Spleen (tissue), 11 donors: Measurements from ENCODE around the gene ACLY. TPM values are rescaled to one million over a fixed set of nuclear protein-coding genes. Genes with fewer than 3 reads are reported as not detected.

Experiments
- DNase-seq: peaks from one replicate; pipeline ENCODE4 v3.0.0-alpha.2; 2020
- H3K27ac ChIP-seq, 8 donors: fragments of 200-600 bp; sonication (generic) in 7 of 8; 1 replicate in 4 of 8; 2 replicates in 4 of 8; pipeline versions ENCODE4 v1.5.0 to v1.8.0; 2016 to 2021; ENCODE audit warnings: inconsistent platforms in 4 of 8, mild to moderate bottlenecking in 4 of 8, moderate library complexity in 1 of 8
- H3K27me3 ChIP-seq, 7 donors: fragments of 200-600 bp; sonication (generic) in 6 of 7; replicated peaks in 1 of 7; 1 replicate in 4 of 7; 2 replicates in 3 of 7; pipeline versions ENCODE4 v1.5.0 to v1.8.0; 2016 to 2021; ENCODE audit warnings: inconsistent platforms in 3 of 7, mild to moderate bottlenecking in 1 of 7
- H3K36me3 ChIP-seq, 6 donors: fragments of 200-600 bp; sonication (generic) in 5 of 6; 1 replicate in 4 of 6; 2 replicates in 2 of 6; pipeline versions ENCODE4 v1.5.0 to v1.8.0; 2016 to 2021; ENCODE audit warnings: inconsistent platforms in 2 of 6
- H3K4me1 ChIP-seq, 6 donors: fragments of 200-600 bp; sonication (generic) in 5 of 6; 1 replicate in 3 of 6; 2 replicates in 3 of 6; pipeline versions ENCODE4 v1.5.0 to v1.8.0; 2016 to 2021; ENCODE audit warnings: inconsistent platforms in 3 of 6
- H3K4me3 ChIP-seq, 8 donors: fragments of 200-600 bp; sonication (generic) in 7 of 8; 1 replicate in 4 of 8; 2 replicates in 4 of 8; pipeline versions ENCODE4 v1.5.0 to v1.8.0; 2016 to 2021; ENCODE audit warnings: inconsistent platforms in 4 of 8, mild to moderate bottlenecking in 4 of 8, moderate library complexity in 2 of 8
- H3K9me3 ChIP-seq, 8 donors: fragments of 200-600 bp; sonication (generic) in 7 of 8; 1 replicate in 4 of 8; 2 replicates in 4 of 8; pipeline versions ENCODE4 v1.5.0 to v1.8.0; 2016 to 2021; ENCODE audit warnings: inconsistent platforms in 4 of 8
- CTCF ChIP-seq, 11 experiments: fragments of 200-600 bp in 7 of 11; fragments of 450-650 bp in 4 of 11; sonication (generic) in 4 of 11; IDR thresholded peaks in 8 of 11; conservative IDR thresholded peaks in 3 of 11; 1 replicate in 7 of 11; 2 replicates in 4 of 11; pipeline versions ENCODE4 v1.4.0 to v1.8.0; 2016 to 2021; ENCODE audit warnings: antibody characterized with exemption in 11 of 11, inconsistent platforms in 4 of 11, mild to moderate bottlenecking in 1 of 11
- POLR2A ChIP-seq, 3 donors: fragments of 450-650 bp; IDR thresholded peaks; one replicate each; pipeline ENCODE4 v1.5.1; 2017; ENCODE audit warnings: antibody characterized with exemption in 3 of 3, mild to moderate bottlenecking in 1 of 3
- POLR2AphosphoS5 ChIP-seq, 3 donors: sonication (generic); formaldehyde crosslinking; IDR thresholded peaks; one replicate each; pipeline ENCODE4 v1.5.1; 2017; ENCODE audit warnings: antibody characterized with exemption in 3 of 3
- WGBS, 5 donors: extraction: QIAGEN DNeasy Blood & Tissue Kit in 3 of 5; methylation state at CpG; one replicate each; pipeline versions ENCODE4 v1.1.5 to v1.1.7; 2013 to 2018; 5-methylcytosine and 5-hydroxymethylcytosine counted together
- intact Hi-C: fragments of 100-400 bp; cut with DNase I; formaldehyde crosslinking; loops from one replicate; pipeline ENCODE4 v1.15.0; 2023; ENCODE audit warnings: low total_unique reads
- polyA plus RNA-seq, 3 donors: library from polyadenylated mRNA; stranded (reverse); fragments of 200-250 nt; gene quantifications; one replicate each; pipeline ENCODE4 v1.2.1, GENCODE V29; 2013
- total RNA-seq, 7 donors: library from RNA; depleted of rRNA in 3 of 7; stranded (reverse); fragments of >200 nt in 3 of 7; fragmentation: NEBNext Ultra II Directional in 4 of 7; extraction: Animal tissue kit (Norgen Biotek cat#: 25700) in 4 of 7; gene quantifications; one replicate each; pipeline versions ENCODE4 v1.1.0 to v1.2.1, GENCODE V29; 2016 to 2021
- donor health status: healthy with polysubstance abuse.
- donor health status: DM: no; HTN: no; CAD: no; lungs with moderate emphysema.
- donor health status: DM: no; HTN: no; CAD: no.
- donor health status: Bipolar disorder and iron deficiency.
- donor health status: healthy.
- donor health status: DM: no; HTN: no; CAD: no.
- donor health status: DM: yes; HTN: yes; CAD: no.

Gene ACLY
- total and polyA plus RNA-seq, 10 donors = 17.7 to 112 (median 80.2) TPM

- Histone ChIP-seq H3K4me3 (no peak overlapping the region), H3K27me3 (no peaks in the 10 kb centered on the region), H3K4me1 (peaks cover 8 to 43% (median 30%) of the 10 kb centered on the region in 6 donors), H3K27ac (no peak overlapping the region), H3K9me3 (no peaks in the 10 kb centered on the region), H3K36me3 (no peaks in the 10 kb centered on the region)
- 65 to 84% (median 69%) methylated on average over 5 of the region's 5 CpGs for WGBS, 5 donors
- no peak for TF ChIP-seq CTCF (IDR thresholded peaks at IDR 0.05 in 8 of 11, conservative IDR thresholded peaks at IDR 0.05 in 3 of 11)
- TF ChIP-seq POLR2A (IDR thresholded peaks at IDR 0.05) = no peak
- no peak for TF ChIP-seq POLR2AphosphoS5 (IDR thresholded peaks at IDR 0.05)
- intact Hi-C loops = loop anchor here (5.0 to 10.0 kb wide), 2 partner anchors 53 to 155 kb away; partner anchors contain the start of gene DNAJC7
- no peak for DNase-seq
These were observed 43.4 kb upstream of the ACLY start for GRCh38 chr17:41962111-41962510.

GRCh38 chr17:41959336-41960095, 40.8 kb upstream of the ACLY start:
- no peaks in the 10 kb centered on the region for H3K9me3 ChIP-seq
- intact Hi-C loops = loop anchor here (5.0 to 10.0 kb wide), 2 partner anchors 55 to 158 kb away; partner anchors contain the start of gene DNAJC7
- no peak overlapping the region for H3K27ac ChIP-seq
- WGBS, 5 donors = 61 to 71% (median 65%) methylated on average over 15 to 17 of the region's 17 CpGs
- H3K27me3 ChIP-seq = no peaks in the 10 kb centered on the region
- no peak overlapping the region for H3K4me3 ChIP-seq
- DNase-seq = no peak
- TF ChIP-seq CTCF (IDR thresholded peaks at IDR 0.05 in 8 of 11, conservative IDR thresholded peaks at IDR 0.05 in 3 of 11) (peak in 7 of 11 experiments; percentile 20 to 53 (median 32)), POLR2A (IDR thresholded peaks at IDR 0.05) (no peak), POLR2AphosphoS5 (IDR thresholded peaks at IDR 0.05) (peak in 2 of 3 donors; percentile 13 to 18)
- H3K4me1 ChIP-seq = peaks cover 0 to 32% (median 16%) of the 10 kb centered on the region in 6 donors
- no peaks in the 10 kb centered on the region for H3K36me3 ChIP-seq

GRCh38 chr17:41959030-41959335, 40.2 kb upstream of the ACLY start:
- 47 to 84% (median 71%) methylated on average over 2 of the region's 2 CpGs for WGBS, 5 donors
- H3K9me3 ChIP-seq = no peaks in the 10 kb centered on the region
- intact Hi-C loops = no loop called here
- no peak overlapping the region for H3K27ac ChIP-seq
- peaks cover 0 to 32% (median 16%) of the 10 kb centered on the region in 6 donors for H3K4me1 ChIP-seq
- no peaks in the 10 kb centered on the region for H3K27me3 ChIP-seq
- no peak overlapping the region for H3K4me3 ChIP-seq
- no peak for DNase-seq
- TF ChIP-seq CTCF (IDR thresholded peaks at IDR 0.05 in 8 of 11, conservative IDR thresholded peaks at IDR 0.05 in 3 of 11) = no peak
- TF ChIP-seq POLR2AphosphoS5 (IDR thresholded peaks at IDR 0.05) = no peak
- no peak for TF ChIP-seq POLR2A (IDR thresholded peaks at IDR 0.05)
- H3K36me3 ChIP-seq = no peaks in the 10 kb centered on the region

DNA sequence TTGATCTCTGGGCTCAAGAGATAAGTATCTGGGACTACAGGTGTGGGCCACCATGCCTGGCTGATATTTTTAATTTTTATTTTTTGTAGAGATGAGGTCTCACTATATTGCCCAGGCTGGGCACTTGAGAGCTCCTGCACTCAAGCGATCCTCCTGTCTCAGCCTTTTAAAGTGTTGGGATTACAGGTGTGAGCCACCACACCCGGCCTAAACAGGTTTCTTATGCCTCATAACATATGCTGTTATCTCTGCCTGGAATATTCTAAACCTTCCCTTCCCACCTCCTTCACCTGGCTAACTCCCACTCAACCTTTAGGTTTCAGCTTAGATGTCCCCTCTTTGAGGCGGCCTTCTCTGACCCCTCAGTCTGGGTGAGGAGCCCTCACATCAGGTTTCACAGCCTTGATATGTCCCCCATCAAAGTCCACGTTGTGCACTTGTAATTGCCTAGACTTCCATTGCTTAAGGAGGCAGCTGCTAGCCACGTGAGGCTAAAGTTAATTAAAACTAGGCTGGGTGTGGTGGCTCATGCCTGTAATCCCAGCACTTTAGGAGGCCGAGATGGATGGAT, 39.2 kb upstream of the ACLY start:
- intact Hi-C loops = no loop called here
- DNase-seq = no peak
- WGBS, 5 donors = 85 to 88% (median 86%) methylated on average over 6 of the region's 6 CpGs

More for the DNA sequence above, 39.2 kb upstream of the ACLY start:
- H3K27ac ChIP-seq = no peak overlapping the region
- no peak overlapping the region for H3K4me3 ChIP-seq
- peaks cover 0 to 28% (median 12%) of the 10 kb centered on the region in 6 donors for H3K4me1 ChIP-seq
- H3K9me3 ChIP-seq = no peaks in the 10 kb centered on the region
- H3K36me3 ChIP-seq = no peaks in the 10 kb centered on the region
- TF ChIP-seq CTCF (IDR thresholded peaks at IDR 0.05 in 8 of 11, conservative IDR thresholded peaks at IDR 0.05 in 3 of 11) (no peak), POLR2AphosphoS5 (IDR thresholded peaks at IDR 0.05) (no peak), POLR2A (IDR thresholded peaks at IDR 0.05) (no peak)
- no peaks in the 10 kb centered on the region for H3K27me3 ChIP-seq
